GM18517 (cell line): ENCODE results near the gene PARP6.

Source experiments
- ATAC-seq: cut with Tn5 transposase; IDR thresholded peaks from one replicate; pipeline ENCODE4 v1.9.1; 2021; ENCODE audit warnings: mild to moderate bottlenecking, moderate library complexity; ENCODE audit not compliant: unreplicated experiment

The PARP6 gene

DNA sequence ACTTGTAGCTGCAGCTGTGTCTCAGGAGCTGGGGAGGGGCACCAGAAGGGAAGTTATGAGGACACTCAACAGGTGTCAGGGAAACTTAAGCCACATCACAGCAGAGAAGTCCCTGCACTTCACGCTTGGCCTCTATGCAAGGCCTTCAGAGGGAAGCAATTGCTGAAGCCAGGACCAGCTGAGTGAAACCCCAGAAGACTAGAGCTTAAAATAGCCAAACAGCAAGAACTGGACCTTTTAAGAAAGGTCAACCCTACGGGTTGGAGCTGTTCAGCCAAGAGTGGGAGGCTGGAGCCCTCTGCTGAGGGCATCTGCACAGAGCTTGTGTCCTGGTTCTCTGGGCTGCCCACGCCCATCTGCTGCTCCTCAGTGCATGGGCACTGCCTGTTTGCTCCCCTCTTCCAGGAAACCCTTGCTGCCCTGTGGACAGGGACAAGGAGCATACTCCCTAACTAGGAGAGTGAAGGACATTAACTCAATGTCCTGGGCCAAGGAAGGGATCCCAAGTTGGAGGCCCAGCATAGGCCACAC, 70.9 kb downstream of the PARP6 start:
- no peak for ATAC-seq

GRCh38 chr15:72200395-72201237, 71.7 kb downstream of the PARP6 start:
- ATAC-seq, result no peak

GRCh38 chr15:72199721-72200212, 72.6 kb downstream of the PARP6 start:
- peak; percentile 52 for ATAC-seq

GRCh38 chr15:72199205-72199515, 73.2 kb downstream of the PARP6 start:
- ATAC-seq, result no peak

DNA sequence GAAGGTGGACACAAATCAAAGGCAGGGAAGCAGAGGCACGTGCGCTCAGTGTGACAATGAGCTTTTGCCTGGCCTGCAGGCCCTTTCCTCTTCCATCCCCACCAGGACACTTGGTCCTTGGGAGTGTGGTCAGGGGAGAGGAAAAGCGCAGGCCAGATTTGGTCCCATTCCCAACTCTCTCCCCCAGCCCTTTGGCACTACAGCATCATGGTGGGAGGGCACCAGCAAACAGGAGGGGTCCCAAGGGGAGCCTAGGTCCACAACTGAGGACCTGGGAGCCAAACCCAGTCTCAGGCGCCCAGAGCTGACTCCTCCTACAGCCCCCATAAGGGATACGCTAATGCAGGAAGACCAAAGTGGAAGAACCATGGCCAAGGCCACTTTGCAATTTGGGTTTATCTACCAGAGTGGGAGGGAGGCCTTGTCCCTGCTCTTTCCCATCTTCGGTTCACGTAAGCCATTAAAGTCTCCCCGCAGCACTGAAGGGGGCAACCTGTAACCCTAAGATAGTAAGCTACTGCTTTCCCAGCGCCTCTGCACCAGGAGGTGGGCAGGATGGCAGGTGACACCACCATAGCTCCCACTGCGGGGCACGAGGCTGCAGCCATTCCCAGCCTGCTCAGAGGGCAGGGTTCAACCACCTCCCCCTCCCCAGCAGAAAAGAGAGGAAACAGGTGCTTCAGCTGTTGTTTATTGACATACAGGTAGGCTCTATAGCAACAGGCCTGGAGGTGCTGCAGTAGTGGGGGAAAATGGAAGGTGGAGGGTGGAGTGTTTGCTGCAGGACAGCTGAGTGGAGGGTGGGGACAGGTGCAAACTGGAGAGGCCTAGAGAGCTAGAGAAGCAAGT, 73.8 kb downstream of the PARP6 start:
- ATAC-seq, result no peak

GRCh38 chr15:72197460-72198355, 74.6 kb downstream of the PARP6 start, which contains the start of gene GRAMD2A:
TSS of gene GRAMD2A (minus strand) at chr15:72197787.
- no peak for ATAC-seq

- no peak for ATAC-seq
These were observed 75.3 kb downstream of the PARP6 start for GRCh38 chr15:72197041-72197459.

GRCh38 chr15:72196409-72197040, 75.8 kb downstream of the PARP6 start:
- no peak for ATAC-seq

DNA sequence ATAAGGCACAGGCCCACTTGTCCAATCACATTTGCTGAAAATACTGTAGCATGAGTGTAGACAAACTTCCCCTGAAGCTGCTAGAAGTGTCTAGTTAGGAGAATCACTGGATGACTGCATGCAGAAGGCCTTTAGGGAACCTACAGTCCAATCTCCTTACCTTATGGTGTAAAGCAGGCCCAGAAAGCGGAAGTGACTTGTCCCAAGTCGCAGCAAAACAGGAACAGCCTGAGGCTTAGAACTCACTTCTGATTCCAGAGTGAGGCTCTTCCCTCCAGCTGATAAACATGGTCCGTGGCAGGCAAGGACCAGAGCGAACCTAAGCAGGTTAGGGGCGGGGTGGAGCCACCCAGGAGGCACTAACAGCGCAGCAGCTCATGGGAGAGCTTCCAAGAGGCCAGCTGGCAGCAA, 77.2 kb downstream of the PARP6 start:
- ATAC-seq, result no peak

DNA sequence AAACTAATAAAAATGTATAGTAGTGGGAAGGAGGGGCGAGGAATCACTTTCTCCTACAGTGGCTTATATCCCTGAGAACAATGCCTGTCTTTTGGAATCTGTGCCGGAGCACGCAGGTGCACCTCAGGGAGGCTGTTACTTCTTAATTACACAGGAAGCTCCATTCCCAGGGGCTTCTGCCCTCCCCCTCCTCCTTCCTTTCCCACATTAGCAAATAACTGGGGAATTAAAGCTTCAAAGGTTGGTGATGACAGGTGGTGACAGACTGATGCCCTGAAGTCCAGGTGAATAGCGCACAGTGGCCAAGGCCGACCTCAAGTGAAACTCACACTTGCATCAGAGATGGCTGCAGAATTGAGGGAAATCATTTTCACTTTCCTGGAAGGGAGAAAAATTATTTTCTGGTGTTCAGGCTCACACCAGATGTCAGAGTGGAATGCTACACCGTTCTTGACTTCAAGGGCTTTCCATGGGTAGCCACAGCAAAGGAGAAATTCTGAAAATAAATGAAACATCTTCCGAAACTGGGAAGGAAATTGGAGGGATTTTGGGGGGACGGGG, 78.4 kb downstream of the PARP6 start:
- no peak for ATAC-seq

DNA sequence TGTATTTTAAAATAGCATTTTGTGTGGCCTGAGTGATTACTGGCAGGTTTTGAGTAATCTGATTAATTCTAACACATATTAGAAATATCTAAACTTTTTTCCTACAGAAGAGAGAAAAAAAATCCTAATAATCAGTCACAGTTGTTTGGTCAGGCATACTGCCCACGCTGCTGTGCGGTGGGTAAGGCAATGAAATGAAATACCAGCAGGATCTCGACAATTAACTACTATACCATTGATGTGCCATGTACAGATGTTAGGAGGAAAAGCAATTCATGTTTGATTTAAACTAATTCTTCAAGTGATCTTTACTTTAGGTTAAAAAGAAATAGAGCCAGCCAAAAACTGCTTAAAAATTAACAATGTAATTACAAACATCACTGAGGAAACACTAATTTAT, 79.9 kb downstream of the PARP6 start:
- no peak for ATAC-seq
